NT2/D1 (cell line): Measurements from ENCODE around the gene CARMIL1.

Experiments used
- DNase-seq: peaks from one replicate; pipeline ENCODE4 v3.0.0-alpha.2; 2011; ENCODE audit warnings: low read depth, low spot score
- H3K27me3 ChIP-seq: 2 replicates; pipeline ENCODE4 v1.6.0; 2011; ENCODE audit warnings: mild to moderate bottlenecking; ENCODE audit not compliant: insufficient read length, insufficient read depth
- H3K36me3 ChIP-seq: 2 replicates; pipeline ENCODE4 v1.6.1; 2011; ENCODE audit warnings: mild to moderate bottlenecking, low read length, mixed read lengths; ENCODE audit not compliant: insufficient read depth, insufficient read length
- H3K4me1 ChIP-seq: 2 replicates; pipeline ENCODE4 v1.5.1; 2011; ENCODE audit not compliant: insufficient read depth, insufficient read length
- H3K4me3 ChIP-seq: 2 replicates; pipeline ENCODE4 v1.5.1; 2011; ENCODE audit warnings: low read depth; ENCODE audit not compliant: insufficient read length
- H3K9ac ChIP-seq: 2 replicates; pipeline ENCODE4 v1.6.0; 2011; ENCODE audit warnings: low read depth; ENCODE audit not compliant: insufficient read length
- H3K9me3 ChIP-seq: 2 replicates; pipeline ENCODE4 v1.5.1; 2011; ENCODE audit warnings: mild to moderate bottlenecking, low read length; ENCODE audit not compliant: insufficient read depth
- SUZ12 ChIP-seq: IDR thresholded peaks from 2 replicates; pipeline ENCODE4 v1.6.1; 2011; ENCODE audit not compliant: insufficient read length, insufficient read depth; ENCODE audit errors: extremely low read depth
- YY1 ChIP-seq: IDR thresholded peaks from 2 replicates; pipeline ENCODE4 v1.6.1; 2011; ENCODE audit not compliant: insufficient read length, insufficient read depth
- ZNF274 ChIP-seq: IDR thresholded peaks from 2 replicates; pipeline ENCODE4 v1.6.1; 2011; ENCODE audit warnings: mild to moderate bottlenecking, low read depth, low read length

The CARMIL1 gene

GRCh38 chr6:25301362-25301761 lies 22.2 kb downstream of the CARMIL1 start:
- Histone ChIP-seq H3K27me3 (no peaks in the 10 kb centered on the region), H3K9ac (no peak overlapping the region), H3K4me1 (peaks cover 2% of the 10 kb centered on the region), H3K9me3 (no peaks in the 10 kb centered on the region), H3K4me3 (no peak overlapping the region), H3K36me3 (no peaks in the 10 kb centered on the region)
- DNase-seq = no peak
- TF ChIP-seq YY1 (no peak), SUZ12 (no peak), ZNF274 (no peak)

GRCh38 chr6:25302151-25302550 lies 23.0 kb downstream of the CARMIL1 start:
- Histone ChIP-seq H3K4me1 (peaks cover 2% of the 10 kb centered on the region), H3K4me3 (no peak overlapping the region), H3K9ac (no peak overlapping the region), H3K36me3 (no peaks in the 10 kb centered on the region), H3K27me3 (no peaks in the 10 kb centered on the region), H3K9me3 (no peaks in the 10 kb centered on the region)
- TF ChIP-seq ZNF274 (no peak), SUZ12 (no peak), YY1 (no peak)
- no peak for DNase-seq

GRCh38 chr6:25302677-25303128 lies 23.5 kb downstream of the CARMIL1 start:
- peaks cover 2% of the 10 kb centered on the region for H3K4me1 ChIP-seq
- H3K36me3 ChIP-seq = no peaks in the 10 kb centered on the region
- H3K4me3 ChIP-seq = no peak overlapping the region
- H3K9me3 ChIP-seq = no peaks in the 10 kb centered on the region
- no peak for DNase-seq
- TF ChIP-seq YY1 = no peak
- no peak for TF ChIP-seq SUZ12
- TF ChIP-seq ZNF274 = no peak
- H3K9ac ChIP-seq = no peak overlapping the region
- H3K27me3 ChIP-seq = no peaks in the 10 kb centered on the region

GRCh38 chr6:25303254-25303653 lies 24.1 kb downstream of the CARMIL1 start:
- TF ChIP-seq SUZ12 (no peak), ZNF274 (no peak), YY1 (no peak)
- DNase-seq = no peak
- H3K4me1 ChIP-seq = peaks cover 2% of the 10 kb centered on the region

DNA sequence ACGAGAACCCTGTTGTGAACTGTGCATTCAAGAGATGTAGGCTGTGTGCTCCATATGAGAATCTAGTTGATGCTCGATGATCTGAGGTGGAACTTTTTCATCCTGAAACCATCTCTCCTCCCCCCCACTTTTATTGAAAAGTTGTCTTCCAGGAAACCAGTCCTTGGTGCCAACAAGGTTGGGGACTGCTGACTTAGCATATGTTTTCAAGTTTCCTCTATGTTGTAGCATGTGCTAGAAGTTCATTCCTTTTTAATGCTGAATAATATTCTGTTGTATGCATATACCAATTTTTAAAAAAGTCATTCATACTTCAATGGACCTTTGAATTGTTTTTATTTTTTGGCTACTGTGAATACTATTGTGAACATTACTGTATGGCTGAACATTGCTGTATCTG lies 27.2 kb downstream of the CARMIL1 start:
- H3K9ac ChIP-seq = no peak overlapping the region
- H3K9me3 ChIP-seq = no peaks in the 10 kb centered on the region
- no peaks in the 10 kb centered on the region for H3K36me3 ChIP-seq
- peaks cover 2% of the 10 kb centered on the region for H3K4me1 ChIP-seq
- DNase-seq = no peak
- no peak overlapping the region for H3K4me3 ChIP-seq
- no peaks in the 10 kb centered on the region for H3K27me3 ChIP-seq
- TF ChIP-seq YY1 (no peak), ZNF274 (no peak), SUZ12 (no peak)

More at GRCh38 chr6:25303254-25303653, 24.1 kb downstream of the CARMIL1 start:
- no peak overlapping the region for H3K9ac ChIP-seq
- H3K4me3 ChIP-seq = no peak overlapping the region
- H3K27me3 ChIP-seq = no peaks in the 10 kb centered on the region
- H3K36me3 ChIP-seq = no peaks in the 10 kb centered on the region
- H3K9me3 ChIP-seq = no peaks in the 10 kb centered on the region

DNA sequence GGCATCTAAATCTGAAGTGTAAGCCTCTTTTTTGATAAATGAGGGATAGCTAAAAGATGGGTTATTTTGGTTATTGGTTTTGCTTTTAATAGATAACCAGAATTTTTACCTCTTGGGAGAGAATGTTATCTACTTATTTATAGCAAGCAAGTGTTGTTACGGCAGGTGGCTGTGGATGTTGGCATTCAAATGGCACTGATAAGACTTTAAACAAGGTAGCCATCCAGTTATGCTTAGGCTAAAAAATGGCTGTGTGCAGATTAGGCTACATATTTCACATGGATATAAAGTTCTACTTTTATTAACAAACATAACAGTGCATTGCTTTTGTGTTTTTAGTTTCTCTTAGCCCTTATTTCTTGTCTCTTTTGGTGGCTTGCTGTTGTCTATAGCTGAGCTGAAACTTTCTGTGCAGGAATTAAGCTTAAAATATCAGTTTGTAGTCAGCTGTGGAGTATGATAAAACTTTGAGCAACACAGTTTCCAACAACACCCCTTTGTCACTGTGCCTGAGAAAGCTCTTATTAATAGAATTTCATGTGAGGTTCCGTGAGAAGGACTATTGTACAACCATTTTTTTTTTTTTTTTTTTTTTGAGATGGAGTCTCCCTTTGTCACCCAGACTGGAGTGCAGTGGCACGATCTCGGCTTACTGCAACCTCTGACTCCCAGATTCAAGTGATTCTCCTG lies 28.8 kb downstream of the CARMIL1 start:
- Histone ChIP-seq H3K4me3 (no peak overlapping the region), H3K4me1 (no peaks in the 10 kb centered on the region), H3K9me3 (no peaks in the 10 kb centered on the region), H3K9ac (no peak overlapping the region), H3K27me3 (no peaks in the 10 kb centered on the region), H3K36me3 (no peaks in the 10 kb centered on the region)
- TF ChIP-seq SUZ12 (no peak), ZNF274 (no peak), YY1 (no peak)
- DNase-seq = no peak

DNA sequence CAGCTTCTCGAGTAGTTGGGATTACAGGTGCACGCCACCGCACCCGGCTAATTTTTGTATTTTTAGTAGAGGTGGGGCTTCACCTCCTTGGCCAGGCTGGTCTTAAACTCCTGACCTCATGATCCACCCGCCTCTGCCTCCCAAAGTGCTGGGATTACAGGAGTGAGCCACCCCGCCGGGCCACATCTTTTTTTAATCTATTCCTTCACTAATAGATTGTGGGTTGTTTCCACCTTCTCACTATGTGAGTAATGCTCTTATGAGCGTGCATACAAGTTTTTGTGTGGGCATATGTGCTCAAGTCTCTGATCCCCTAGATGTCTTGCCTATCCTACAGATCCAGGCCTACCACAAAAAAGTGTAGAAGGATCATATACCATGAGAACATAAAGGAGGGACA lies 30.7 kb downstream of the CARMIL1 start:
- no peaks in the 10 kb centered on the region for H3K36me3 ChIP-seq
- TF ChIP-seq SUZ12 (no peak), YY1 (no peak), ZNF274 (no peak)
- no peak overlapping the region for H3K4me3 ChIP-seq
- no peak for DNase-seq
- H3K4me1 ChIP-seq = no peaks in the 10 kb centered on the region
- no peaks in the 10 kb centered on the region for H3K9me3 ChIP-seq
- H3K27me3 ChIP-seq = no peaks in the 10 kb centered on the region
- H3K9ac ChIP-seq = no peak overlapping the region
